Ovary (tissue), 9 donors: ENCODE data around the gene SMIM7. TPM values are rescaled to one million over a fixed set of nuclear protein-coding genes. Genes with fewer than 3 reads are reported as not detected.

ENCODE experiments used
- DNase-seq, 5 donors: peaks; one replicate each; pipeline ENCODE4 v3.0.0-alpha.2; 2019 to 2020
- H3K27ac ChIP-seq, 2 donors: fragments of 200-600 bp; one replicate each; pipeline versions ENCODE4 v1.5.1 to v1.8.0; 2019 to 2022
- H3K27me3 ChIP-seq: fragments of 200-600 bp; one replicate; pipeline ENCODE4 v1.8.0; 2022
- H3K36me3 ChIP-seq: fragments of 200-600 bp; sonication (generic); one replicate; pipeline ENCODE4 v1.5.1; 2019
- H3K4me1 ChIP-seq: one replicate; pipeline ENCODE4 v1.8.1; 2013; ENCODE audit warnings: mild to moderate bottlenecking, moderate library complexity; ENCODE audit not compliant: insufficient read depth
- H3K4me3 ChIP-seq: fragments of 200-600 bp; sonication (generic); one replicate; pipeline ENCODE4 v1.5.1; 2017
- H3K9me3 ChIP-seq, 2 donors: fragments of 200-600 bp in 1 of 2; sonication (generic) in 1 of 2; one replicate each; pipeline versions ENCODE4 v1.5.1 to v1.8.1; 2013 to 2019; ENCODE audit warnings: mild to moderate bottlenecking in 1 of 2, moderate library complexity in 1 of 2
- EP300 ChIP-seq: sonication (generic); formaldehyde crosslinking; IDR thresholded peaks from one replicate; pipeline ENCODE4 v1.6.1; 2017; ENCODE audit warnings: antibody characterized with exemption
- POLR2A ChIP-seq: fragments of 450-650 bp; IDR thresholded peaks from one replicate; pipeline ENCODE4 v1.6.1; 2017; ENCODE audit warnings: antibody characterized with exemption, mild to moderate bottlenecking, moderate library complexity
- WGBS, 3 donors: extraction: QIAGEN DNeasy Blood & Tissue Kit in 1 of 3; methylation state at CpG; one replicate each; pipeline versions ENCODE4 v1.1.5 to v1.1.7; 2013 to 2017; 5-methylcytosine and 5-hydroxymethylcytosine counted together
- intact Hi-C, 4 donors: fragments of 100-400 bp; cut with DNase I; formaldehyde crosslinking; loops; one replicate each; pipeline versions ENCODE4 v1.11.0 to v1.15.1; 2022 to 2023
- polyA plus RNA-seq, 2 donors: library from polyadenylated mRNA; stranded (reverse); fragments of 200-250 nt in 1 of 2; fragments of 350-450 nt in 1 of 2; fragmentation: Illumina TruSeq in 1 of 2; extraction: RNeasy Lipid Tissue Mini Kit (QIAGEN cat#74804) in 1 of 2; gene quantifications; one replicate each; pipeline ENCODE4 v1.2.3, GENCODE V29; 2013 to 2014
- total RNA-seq, 7 donors: library from RNA; depleted of rRNA in 2 of 7; stranded (reverse); fragments of >200 nt in 2 of 7; fragmentation: NEBNext Ultra II Directional in 3 of 7; extraction: Animal tissue kit (Norgen Biotek cat#: 25700) in 3 of 7; gene quantifications; one replicate each; pipeline versions ENCODE4 v1.1.0 to v1.2.4, GENCODE V29; 2016 to 2023
- TF ChIP-seq, protein P1 (sequence below), 3 donors: fragments of 450-650 bp in 2 of 3; fragments of 200-600 bp in 1 of 3; IDR thresholded peaks; one replicate each; pipeline versions ENCODE4 v1.5.1 to v1.8.0; 2016 to 2022; ENCODE audit warnings: antibody characterized with exemption in 3 of 3, mild to moderate bottlenecking in 1 of 3
- donor health status: DM: no; HTN: no; CAD: no; lungs with moderate emphysema.
- donor health status: DM: no; HTN: no; CAD: no.
- donor health status: Bipolar disorder and iron deficiency.
- donor health status: DM: yes; HTN: yes; CAD: no.
- donor health status: DM: no; HTN: no; CAD: no.
- donor health status: DM: yes; HTN: yes; CAD: no.

The SMIM7 gene
- total and polyA plus RNA-seq, 9 donors = 59.1 to 123 (median 72.6) TPM

DNA sequence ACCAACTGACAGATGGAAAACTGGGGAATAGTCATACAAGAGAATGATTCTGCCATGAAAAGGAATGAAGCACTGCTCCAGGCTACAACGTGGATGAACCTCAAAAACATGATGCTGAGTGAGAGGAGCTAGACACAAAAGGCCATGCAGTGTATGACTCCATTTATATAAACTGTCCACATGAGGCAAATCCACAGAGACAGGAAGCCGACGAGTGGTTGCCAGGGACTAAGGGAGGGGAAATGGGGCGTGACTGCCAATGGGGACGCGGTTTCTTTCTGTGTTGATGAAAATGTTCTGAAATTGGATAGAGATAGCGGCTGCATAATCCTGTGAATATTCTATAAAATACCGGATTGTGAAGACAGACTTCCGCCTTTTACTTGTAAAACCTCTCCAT is 10.2 kb downstream of the SMIM7 start:
- H3K27me3 ChIP-seq = no peaks in the 10 kb centered on the region
- H3K9me3 ChIP-seq = no peaks in the 10 kb centered on the region
- H3K27ac ChIP-seq = no peak overlapping the region
- H3K4me3 ChIP-seq = no peak overlapping the region
- no peak for DNase-seq
- no peaks in the 10 kb centered on the region for H3K4me1 ChIP-seq
- TF ChIP-seq, protein P1, sequence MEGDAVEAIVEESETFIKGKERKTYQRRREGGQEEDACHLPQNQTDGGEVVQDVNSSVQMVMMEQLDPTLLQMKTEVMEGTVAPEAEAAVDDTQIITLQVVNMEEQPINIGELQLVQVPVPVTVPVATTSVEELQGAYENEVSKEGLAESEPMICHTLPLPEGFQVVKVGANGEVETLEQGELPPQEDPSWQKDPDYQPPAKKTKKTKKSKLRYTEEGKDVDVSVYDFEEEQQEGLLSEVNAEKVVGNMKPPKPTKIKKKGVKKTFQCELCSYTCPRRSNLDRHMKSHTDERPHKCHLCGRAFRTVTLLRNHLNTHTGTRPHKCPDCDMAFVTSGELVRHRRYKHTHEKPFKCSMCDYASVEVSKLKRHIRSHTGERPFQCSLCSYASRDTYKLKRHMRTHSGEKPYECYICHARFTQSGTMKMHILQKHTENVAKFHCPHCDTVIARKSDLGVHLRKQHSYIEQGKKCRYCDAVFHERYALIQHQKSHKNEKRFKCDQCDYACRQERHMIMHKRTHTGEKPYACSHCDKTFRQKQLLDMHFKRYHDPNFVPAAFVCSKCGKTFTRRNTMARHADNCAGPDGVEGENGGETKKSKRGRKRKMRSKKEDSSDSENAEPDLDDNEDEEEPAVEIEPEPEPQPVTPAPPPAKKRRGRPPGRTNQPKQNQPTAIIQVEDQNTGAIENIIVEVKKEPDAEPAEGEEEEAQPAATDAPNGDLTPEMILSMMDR (IDR thresholded peaks at IDR 0.05) = no peak
- no peak for TF ChIP-seq POLR2A
- 73 to 76% (median 75%) methylated on average over 9 of the region's 9 CpGs for WGBS, 3 donors
- no peaks in the 10 kb centered on the region for H3K36me3 ChIP-seq
- intact Hi-C loops = no loop called here

DNA sequence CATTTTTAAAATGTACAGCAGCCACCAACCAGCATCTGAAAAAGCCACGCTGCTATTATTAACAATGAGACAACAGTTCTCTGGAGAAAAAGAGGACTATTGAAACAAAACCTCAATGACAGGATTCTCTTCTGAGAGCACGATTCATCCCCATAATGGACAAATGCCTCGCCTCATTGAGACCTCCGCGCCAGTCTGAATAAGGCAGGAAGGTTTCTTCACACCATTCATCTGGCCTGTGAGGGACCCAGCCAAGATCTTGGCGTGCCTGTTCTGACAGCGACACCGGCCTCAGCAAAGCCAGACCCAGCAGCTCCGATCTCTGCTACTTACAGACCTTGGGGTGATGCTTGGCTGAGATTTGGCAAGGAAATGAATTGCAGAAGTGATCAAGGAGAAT is 14.8 kb downstream of the SMIM7 start:
- 91 to 95% (median 95%) methylated on average over 9 of the region's 9 CpGs for WGBS, 3 donors
- intact Hi-C loops = no loop called here
- Histone ChIP-seq H3K27ac (no peak overlapping the region), H3K36me3 (no peaks in the 10 kb centered on the region), H3K9me3 (no peaks in the 10 kb centered on the region), H3K4me3 (no peak overlapping the region), H3K4me1 (no peaks in the 10 kb centered on the region), H3K27me3 (no peaks in the 10 kb centered on the region)
- no peak for DNase-seq
- TF ChIP-seq, protein P1 (IDR thresholded peaks at IDR 0.05) = no peak
- TF ChIP-seq EP300 (no peak), POLR2A (no peak)

DNA sequence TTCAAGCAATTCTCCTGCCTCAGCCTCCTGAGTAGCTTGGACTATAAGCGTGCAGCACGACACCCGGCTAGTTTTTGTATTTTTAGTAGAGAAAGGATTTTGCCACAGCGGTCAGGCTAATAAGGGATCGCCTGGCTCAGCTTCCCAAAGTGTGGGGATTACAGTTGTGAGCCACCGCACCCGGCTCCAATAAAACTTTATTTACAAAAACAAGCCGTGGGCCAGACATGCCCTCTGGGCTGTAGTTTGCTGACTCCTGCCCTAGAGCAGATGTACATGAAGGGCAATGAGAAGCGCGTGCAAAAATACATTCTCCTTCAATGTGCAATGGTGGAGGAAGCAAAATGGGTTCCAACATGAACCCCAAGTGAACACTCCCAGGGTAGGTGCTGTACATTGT is 18.2 kb downstream of the SMIM7 start:
- WGBS, 3 donors = 97 to 99% (median 98%) methylated on average over 10 of the region's 10 CpGs
- no peak overlapping the region for H3K27ac ChIP-seq
- no peaks in the 10 kb centered on the region for H3K9me3 ChIP-seq
- intact Hi-C loops = no loop called here
- no peak for DNase-seq
- no peak overlapping the region for H3K4me3 ChIP-seq
- no peaks in the 10 kb centered on the region for H3K27me3 ChIP-seq
- no peaks in the 10 kb centered on the region for H3K4me1 ChIP-seq
- TF ChIP-seq POLR2A (no peak), EP300 (no peak)
- TF ChIP-seq, protein P1 (IDR thresholded peaks at IDR 0.05) = no peak
- H3K36me3 ChIP-seq = no peaks in the 10 kb centered on the region

DNA sequence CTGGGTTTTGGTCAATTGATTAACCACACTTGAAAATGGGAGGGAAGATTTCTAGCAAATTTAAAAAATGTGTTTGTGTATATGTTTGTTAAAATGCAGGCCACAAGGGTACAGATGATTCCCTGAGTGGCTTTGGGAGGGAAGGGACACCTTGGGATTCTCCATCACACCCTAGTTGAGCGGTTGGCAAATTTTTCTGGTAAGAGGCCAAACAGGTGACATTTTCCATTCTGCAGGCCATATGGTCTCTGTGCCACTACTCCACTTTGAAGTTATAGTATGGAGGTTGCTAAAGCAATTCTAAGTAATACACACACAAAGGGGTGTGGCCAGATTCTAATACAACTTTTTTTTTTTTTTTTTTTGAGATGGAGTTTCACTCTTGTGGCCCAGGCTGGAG is 19.0 kb downstream of the SMIM7 start:
- Histone ChIP-seq H3K4me1 (no peaks in the 10 kb centered on the region), H3K9me3 (no peaks in the 10 kb centered on the region), H3K27ac (no peak overlapping the region), H3K27me3 (no peaks in the 10 kb centered on the region), H3K36me3 (no peaks in the 10 kb centered on the region), H3K4me3 (no peak overlapping the region)
- 94 to 100% (median 97%) methylated on average over 1 of the region's 1 CpG for WGBS, 3 donors
- TF ChIP-seq, protein P1 (IDR thresholded peaks at IDR 0.05) = no peak
- no peak for TF ChIP-seq EP300
- intact Hi-C loops = no loop called here
- no peak for DNase-seq

DNA sequence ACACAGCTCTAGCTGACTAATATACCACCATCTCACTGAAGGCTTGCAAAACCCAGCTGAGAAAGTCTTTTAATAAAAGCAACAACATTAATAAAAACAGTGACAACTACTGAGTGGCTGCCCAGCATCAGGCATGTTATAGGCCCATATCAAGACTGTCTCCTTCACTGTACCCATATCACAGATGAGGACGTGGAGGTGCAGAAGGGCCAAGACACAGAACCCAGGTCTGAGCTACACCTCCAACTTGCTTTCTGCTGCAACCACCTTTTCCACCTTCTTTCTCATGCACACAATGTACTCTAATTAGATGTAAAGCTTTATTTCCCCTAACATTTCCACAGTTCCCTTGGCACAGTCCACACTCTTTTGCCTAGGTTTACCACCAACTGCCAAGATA is 21.3 kb downstream of the SMIM7 start:
- Histone ChIP-seq H3K36me3 (no peaks in the 10 kb centered on the region), H3K4me1 (no peaks in the 10 kb centered on the region), H3K4me3 (no peak overlapping the region), H3K9me3 (no peaks in the 10 kb centered on the region), H3K27me3 (no peaks in the 10 kb centered on the region), H3K27ac (no peak overlapping the region)
- TF ChIP-seq, protein P1 (IDR thresholded peaks at IDR 0.05) = no peak
- TF ChIP-seq EP300 (no peak), POLR2A (no peak)
- no peak for DNase-seq
- 90 to 100% (median 98%) methylated on average over 1 of the region's 1 CpG for WGBS, 3 donors
- intact Hi-C loops = no loop called here
